GM18909 (cell line): Measurements from ENCODE around the gene MDM2.

ENCODE experiments used
- ATAC-seq: cut with Tn5 transposase; IDR thresholded peaks from one replicate; pipeline ENCODE4 v1.9.1; 2021; ENCODE audit warnings: mild to moderate bottlenecking; ENCODE audit not compliant: unreplicated experiment, poor library complexity

MDM2 gene

DNA sequence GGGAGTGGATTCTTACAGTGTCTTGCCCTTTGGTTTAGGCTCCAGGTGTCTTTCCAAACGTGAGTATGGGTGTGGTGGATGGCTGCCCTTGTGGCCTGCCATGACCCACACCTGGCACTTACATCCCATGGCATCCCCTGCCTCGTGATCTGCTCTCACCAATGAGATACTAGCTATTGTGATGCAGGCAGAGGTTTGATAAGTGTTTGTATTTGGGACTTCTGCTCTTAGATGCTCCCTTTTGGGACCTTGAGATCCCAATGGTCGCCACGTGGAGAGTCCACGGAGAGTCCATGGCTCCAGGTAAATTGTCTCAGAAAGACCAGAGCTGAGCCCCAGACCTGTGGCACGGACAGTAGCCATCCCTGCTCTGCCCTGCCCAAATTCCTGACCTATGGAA, 62.5 kb downstream of the MDM2 start:
- no peak for ATAC-seq

DNA sequence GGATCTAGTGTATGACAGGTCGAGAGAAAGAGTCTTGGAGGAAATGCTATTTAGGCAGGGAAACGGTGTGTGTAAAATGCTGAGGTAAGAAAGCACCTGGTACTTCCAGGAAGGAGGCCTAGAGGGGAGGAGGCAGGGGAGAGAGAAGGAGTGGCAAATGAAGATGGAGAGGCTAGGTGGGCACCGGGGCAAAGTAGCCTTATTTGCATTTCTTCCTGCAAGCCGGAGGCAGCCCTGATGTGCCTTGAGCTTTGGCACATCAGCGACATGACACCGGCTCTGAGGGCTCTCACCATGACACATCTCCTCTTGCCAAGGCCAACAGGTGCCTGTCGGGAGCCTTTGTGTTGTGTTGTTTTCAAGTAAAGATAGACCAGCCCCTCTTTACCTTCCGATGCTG, 63.4 kb downstream of the MDM2 start:
- no peak for ATAC-seq

DNA sequence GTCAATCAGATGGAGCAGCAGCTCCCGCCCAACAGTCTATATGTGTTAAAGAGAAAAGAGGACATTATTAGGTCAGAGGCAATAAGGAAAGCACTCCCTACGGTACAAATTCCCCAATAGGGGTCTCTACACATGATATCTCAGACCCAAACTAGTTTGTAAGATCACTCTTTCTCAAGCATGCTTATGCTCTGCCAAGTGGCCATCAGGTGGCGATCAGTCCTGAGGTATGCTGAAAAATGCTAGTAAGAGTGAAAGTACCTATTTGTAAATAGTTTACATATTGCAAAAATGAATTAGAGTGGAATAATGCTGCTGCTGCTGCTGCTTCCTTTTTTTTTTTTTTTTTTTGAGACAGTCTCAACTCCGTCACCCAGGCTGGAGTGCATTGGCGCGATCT, 63.9 kb downstream of the MDM2 start:
- peak; percentile 61 for ATAC-seq

GRCh38 chr12:68873316-68873715, 65.3 kb downstream of the MDM2 start:
- no peak for ATAC-seq

DNA sequence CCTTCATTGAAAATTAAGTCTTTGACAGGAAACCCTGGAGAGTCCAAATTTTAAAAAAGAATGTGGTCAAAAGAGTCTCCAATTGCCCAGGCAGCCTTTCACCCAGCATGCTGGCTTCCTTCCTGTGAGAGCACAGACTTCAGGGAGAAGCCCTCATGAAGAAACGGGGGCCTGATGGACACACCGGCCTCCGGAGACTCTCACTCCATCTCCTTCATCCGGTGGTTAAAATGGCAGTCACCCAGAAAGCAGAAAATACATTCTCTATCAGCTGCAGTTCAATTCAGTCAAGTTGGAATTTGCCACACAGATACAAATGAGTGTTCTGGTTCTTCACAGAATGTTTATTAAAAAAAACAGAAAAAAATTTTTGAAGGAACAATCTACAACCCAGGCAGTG, 68.5 kb downstream of the MDM2 start:
- no peak for ATAC-seq

DNA sequence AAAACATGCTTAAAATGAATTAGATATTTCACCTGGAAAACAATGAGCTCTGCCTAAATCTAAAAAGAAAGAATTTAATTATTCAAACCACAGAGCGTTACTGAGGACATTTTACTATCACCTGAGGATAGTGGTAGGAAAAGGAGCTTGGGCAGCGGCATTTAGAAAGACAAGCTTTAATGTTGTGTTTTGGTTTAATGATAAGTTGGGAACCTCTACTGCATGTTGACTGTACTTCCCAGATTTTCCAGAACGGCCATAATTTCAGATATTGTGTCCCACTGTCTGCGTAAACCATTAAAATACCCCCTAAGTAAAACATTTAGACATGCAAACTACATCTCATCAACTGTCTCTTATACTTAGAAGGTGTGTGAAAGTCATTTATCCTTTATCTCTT, 69.6 kb downstream of the MDM2 start:
- no peak for ATAC-seq

DNA sequence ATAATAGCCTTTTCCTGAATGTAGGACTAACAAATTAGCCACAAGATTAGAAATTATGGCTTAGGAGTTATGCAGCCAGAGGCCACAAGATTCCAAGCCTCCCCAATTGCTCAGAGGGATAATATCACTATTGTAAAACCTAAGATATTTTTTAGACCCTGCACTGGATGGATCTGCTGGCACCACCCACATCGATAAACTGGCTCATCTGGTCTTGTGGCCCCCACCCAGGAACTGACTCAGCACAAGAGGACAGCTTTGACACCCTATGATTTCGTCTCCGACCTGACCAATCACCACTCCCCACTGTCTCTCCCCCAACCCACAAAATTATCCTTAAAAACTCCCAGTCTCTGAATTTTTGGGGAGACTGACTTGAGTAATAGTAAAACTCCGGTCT, 70.3 kb downstream of the MDM2 start:
- ATAC-seq: no peak

DNA sequence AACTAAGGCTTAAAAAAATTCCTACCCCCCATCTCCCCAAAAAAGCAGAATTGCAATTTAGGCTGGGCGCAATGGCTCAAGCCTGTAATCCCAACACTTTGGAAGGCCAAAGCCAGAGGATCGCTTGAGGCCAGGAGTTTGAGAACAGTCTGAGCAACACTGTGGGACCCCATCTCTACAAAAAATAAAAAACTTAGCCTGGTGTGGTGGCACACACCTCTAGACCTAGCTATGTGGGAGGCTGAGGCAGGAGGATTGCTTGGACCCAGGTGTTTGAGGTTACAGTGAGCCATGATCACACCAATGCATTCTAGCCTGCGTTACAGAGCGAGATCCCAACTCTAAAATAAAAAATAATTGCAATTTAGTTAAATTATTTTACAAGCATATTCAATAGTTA, 70.9 kb downstream of the MDM2 start:
- ATAC-seq: no peak

GRCh38 chr12:68880660-68881325, 72.8 kb downstream of the MDM2 start:
- ATAC-seq: no peak

DNA sequence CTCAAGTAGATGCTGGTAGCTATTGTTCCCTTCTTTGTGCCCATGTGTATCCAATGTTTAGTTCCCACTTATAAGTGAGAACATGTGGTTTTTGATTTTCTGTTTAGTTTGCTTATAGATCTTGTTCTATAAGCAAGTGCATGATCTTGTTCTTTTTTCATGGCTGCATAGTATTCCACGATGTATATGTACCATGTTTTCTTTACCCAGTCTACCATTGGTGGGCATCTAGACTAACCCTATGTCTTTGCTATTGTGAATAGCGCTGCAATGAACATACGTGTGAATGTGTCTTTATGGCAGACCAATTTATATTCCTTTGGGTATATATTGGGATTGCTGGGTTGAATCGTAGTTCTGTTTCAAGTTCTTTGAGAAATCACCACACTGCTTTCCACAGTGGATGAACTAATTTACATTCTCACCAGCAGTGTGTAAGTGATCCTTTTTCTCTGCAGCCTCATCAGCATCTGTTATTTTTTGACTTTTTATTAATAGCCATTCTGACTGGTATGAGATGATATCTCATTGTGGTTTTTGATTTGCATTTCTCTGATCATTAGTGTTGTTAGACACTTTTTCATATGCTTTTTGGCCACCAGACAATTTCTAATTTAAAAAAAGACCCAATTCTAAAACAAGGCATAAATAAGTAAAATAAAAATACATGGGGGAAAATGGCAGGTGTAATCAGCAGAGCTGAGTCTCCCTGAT, 74.4 kb downstream of the MDM2 start:
- ATAC-seq: no peak

- no peak for ATAC-seq
Observed at GRCh38 chr12:68883151-68883550, 75.2 kb downstream of the MDM2 start.

GRCh38 chr12:68884251-68884650, 76.3 kb downstream of the MDM2 start:
- ATAC-seq: no peak

GRCh38 chr12:68885381-68885780, 77.4 kb downstream of the MDM2 start:
- no peak for ATAC-seq

- no peak for ATAC-seq
Observed at GRCh38 chr12:68886636-68887572, 78.9 kb downstream of the MDM2 start.

- no peak for ATAC-seq
Observed at GRCh38 chr12:68887641-68888040, 79.7 kb downstream of the MDM2 start.

DNA sequence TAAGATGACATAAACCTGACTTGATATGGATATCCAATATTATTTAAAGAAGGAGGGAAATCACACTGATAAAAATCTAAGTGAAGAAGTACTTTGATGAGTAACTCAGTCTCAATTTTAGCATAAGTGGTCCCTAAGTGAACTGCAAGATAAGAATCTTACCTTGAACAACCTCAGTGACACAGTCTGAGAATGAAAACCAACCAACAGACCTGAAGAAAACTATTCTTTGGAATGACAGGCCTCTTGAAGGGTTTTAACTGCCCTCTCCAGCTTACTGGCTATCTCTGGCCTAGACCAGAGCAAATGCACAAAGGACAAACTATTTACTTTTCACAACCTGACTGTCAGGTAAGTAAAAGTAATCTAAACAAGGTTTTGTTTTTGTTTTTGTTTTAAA, 80.3 kb downstream of the MDM2 start:
- no peak for ATAC-seq

- ATAC-seq: no peak
Observed at GRCh38 chr12:68890701-68891113, 82.7 kb downstream of the MDM2 start.

- no peak for ATAC-seq
Observed at GRCh38 chr12:68891141-68891540, 83.2 kb downstream of the MDM2 start.

DNA sequence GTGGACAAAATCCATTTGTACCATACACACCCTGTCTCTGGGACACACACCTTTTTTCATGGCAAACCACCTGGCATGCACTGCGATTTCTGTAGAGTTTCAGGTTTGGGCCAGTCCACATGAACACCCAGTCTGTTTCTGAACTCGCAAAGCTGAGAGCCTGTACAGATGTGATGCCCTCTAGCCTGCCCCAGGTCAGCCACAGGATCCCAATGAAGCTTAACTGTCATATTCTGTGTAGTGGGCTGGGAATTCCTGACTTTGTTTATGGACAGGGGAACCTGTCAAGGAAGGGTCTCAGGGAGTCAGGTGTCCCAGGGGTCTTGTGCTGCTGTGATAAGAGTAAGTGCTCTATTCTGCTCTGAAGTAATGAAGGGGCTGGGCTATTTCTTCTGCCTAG, 85.2 kb downstream of the MDM2 start:
- ATAC-seq: no peak

DNA sequence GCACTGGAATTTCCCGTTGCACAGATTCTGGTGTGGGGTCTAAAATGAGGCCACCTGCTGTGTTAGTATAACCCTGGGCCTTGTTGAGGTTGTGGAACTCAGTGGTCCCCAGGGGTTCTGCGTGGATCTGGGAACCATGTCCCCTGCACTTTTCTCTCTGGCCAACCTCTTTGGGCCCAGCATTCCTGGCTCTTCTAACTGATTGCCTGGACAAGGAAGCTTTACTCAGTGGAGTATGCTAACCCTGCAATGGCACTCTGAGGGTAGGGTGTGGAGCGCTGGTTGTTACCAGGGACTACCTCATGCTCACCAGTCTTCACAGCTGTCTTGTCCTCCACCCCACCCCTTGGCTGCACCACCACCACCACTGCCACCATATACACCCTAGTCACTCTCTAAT, 85.8 kb downstream of the MDM2 start:
- ATAC-seq: no peak

DNA sequence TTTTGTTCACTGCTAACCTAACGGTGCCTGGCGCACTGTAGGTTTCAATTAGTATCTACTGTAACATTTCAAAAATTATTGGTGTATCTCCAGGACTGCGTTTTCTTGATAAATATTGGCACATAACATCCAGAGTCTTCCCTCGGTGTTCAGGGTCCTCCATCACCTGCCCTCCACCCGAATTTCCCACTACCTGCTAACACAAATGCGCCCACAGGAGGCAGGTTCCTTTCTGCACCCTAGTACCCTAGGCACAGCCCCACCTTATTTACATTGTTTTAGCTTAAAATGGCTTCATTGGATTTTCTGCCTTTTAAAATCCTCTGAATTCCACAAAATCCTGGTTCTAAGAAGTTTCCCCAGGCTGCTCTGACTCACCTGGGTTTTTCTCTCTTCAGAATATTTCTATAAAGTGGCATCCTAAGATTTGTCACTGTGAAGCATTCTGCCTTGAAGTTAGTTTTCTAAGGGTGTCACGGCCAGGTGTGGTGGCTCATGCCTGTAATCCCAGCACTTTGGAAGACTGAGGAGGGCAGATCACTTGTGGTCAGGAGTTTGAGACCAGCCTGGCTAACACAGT, 86.4 kb downstream of the MDM2 start:
- no peak for ATAC-seq
